ENCODE data around the gene RNF121.

- TF ChIP-seq MXI1 (IDR thresholded peaks at IDR 0.05; ENCODE audit: borderline replicate concordance, low read depth, low read length) (no peak), CTCF (conservative IDR thresholded peaks at IDR 0.05; ENCODE audit: low read depth, low read length) (no peak), POLR2A (IDR thresholded peaks at IDR 0.05; ENCODE audit: low read depth, low read length) (no peak), RAD21 (IDR thresholded peaks at IDR 0.05; ENCODE audit: low read length) (no peak), RCOR1 (IDR thresholded peaks at IDR 0.05; ENCODE audit: insufficient replicate concordance, low read length) (no peak)
These were observed 74.9 kb downstream of the RNF121 start for GRCh38 chr11:72003776-72004171.
